ENCODE results near the gene LARGE1.

The LARGE1 gene

GRCh38 chr22:33932997-33933396 is 12.7 kb upstream of the LARGE1 start:
- TF ChIP-seq CTCF (IDR thresholded peaks at IDR 0.05): no peak

GRCh38 chr22:33931406-33931805 is 11.1 kb upstream of the LARGE1 start:
- no peak for TF ChIP-seq CTCF (IDR thresholded peaks at IDR 0.05)

GRCh38 chr22:33927752-33928151 is 7.5 kb upstream of the LARGE1 start:
- TF ChIP-seq CTCF (IDR thresholded peaks at IDR 0.05): no peak

- TF ChIP-seq CTCF (IDR thresholded peaks at IDR 0.05): no peak
Observed at GRCh38 chr22:33925194-33925593, 4.9 kb upstream of the LARGE1 start.

- peak; percentile 49 for TF ChIP-seq CTCF (IDR thresholded peaks at IDR 0.05)
Observed at GRCh38 chr22:33923660-33924246, 3.5 kb upstream of the LARGE1 start.

GRCh38 chr22:33923033-33923432 is 2.8 kb upstream of the LARGE1 start:
- TF ChIP-seq CTCF (IDR thresholded peaks at IDR 0.05): no peak

- no peak for TF ChIP-seq CTCF (IDR thresholded peaks at IDR 0.05)
Observed at GRCh38 chr22:33922349-33922681, 2.0 kb upstream of the LARGE1 start.
